ENCODE data around the gene AP2S1.

- TF ChIP-seq, protein P1, sequence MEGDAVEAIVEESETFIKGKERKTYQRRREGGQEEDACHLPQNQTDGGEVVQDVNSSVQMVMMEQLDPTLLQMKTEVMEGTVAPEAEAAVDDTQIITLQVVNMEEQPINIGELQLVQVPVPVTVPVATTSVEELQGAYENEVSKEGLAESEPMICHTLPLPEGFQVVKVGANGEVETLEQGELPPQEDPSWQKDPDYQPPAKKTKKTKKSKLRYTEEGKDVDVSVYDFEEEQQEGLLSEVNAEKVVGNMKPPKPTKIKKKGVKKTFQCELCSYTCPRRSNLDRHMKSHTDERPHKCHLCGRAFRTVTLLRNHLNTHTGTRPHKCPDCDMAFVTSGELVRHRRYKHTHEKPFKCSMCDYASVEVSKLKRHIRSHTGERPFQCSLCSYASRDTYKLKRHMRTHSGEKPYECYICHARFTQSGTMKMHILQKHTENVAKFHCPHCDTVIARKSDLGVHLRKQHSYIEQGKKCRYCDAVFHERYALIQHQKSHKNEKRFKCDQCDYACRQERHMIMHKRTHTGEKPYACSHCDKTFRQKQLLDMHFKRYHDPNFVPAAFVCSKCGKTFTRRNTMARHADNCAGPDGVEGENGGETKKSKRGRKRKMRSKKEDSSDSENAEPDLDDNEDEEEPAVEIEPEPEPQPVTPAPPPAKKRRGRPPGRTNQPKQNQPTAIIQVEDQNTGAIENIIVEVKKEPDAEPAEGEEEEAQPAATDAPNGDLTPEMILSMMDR (conservative IDR thresholded peaks at IDR 0.05; ENCODE audit: low read depth, low read length) = no peak
- no peak for TF ChIP-seq EZH2 (IDR thresholded peaks at IDR 0.05; ENCODE audit: low read length, unreplicated experiment)
- TF ChIP-seq EZH2phosphoT487 (IDR thresholded peaks at IDR 0.05; ENCODE audit: borderline replicate concordance, low read length) = no peak
Observed at GRCh38 chr19:46848389-46848788, 2.3 kb downstream of the AP2S1 start.
